Loucy (cell line): ENCODE data around the gene GCHFR.

Experiments used
- H2AFZ ChIP-seq: fragments of 200-600 bp; sonication (generic); 2 replicates; pipeline ENCODE4 v1.6.0; 2016; ENCODE audit warnings: antibody characterized with exemption, mild to moderate bottlenecking, low read length, moderate library complexity
- H3F3A ChIP-seq: fragments of 200-600 bp; 2 replicates; pipeline ENCODE4 v1.6.0; 2016; ENCODE audit warnings: antibody characterized with exemption, low read depth, mild to moderate bottlenecking
- H3K27me3 ChIP-seq: fragments of 200-600 bp; sonication (generic); 2 replicates; pipeline ENCODE4 v1.6.1; 2014; ENCODE audit warnings: low read length, mild to moderate bottlenecking; ENCODE audit not compliant: insufficient read depth, poor library complexity, severe bottlenecking
- H3K36me3 ChIP-seq: fragments of 200-600 bp; sonication (generic); 2 replicates; pipeline ENCODE4 v1.6.1; 2016; ENCODE audit warnings: low read length; ENCODE audit not compliant: insufficient read depth
- H3K4me1 ChIP-seq: fragments of 200-600 bp; sonication (generic); 2 replicates; pipeline ENCODE4 v1.5.1; 2014; ENCODE audit warnings: low read length, mild to moderate bottlenecking; ENCODE audit not compliant: insufficient read depth, poor library complexity, severe bottlenecking
- H3K4me2 ChIP-seq: fragments of 200-600 bp; sonication (generic); 2 replicates; pipeline ENCODE4 v1.6.0; 2014; ENCODE audit warnings: antibody characterized with exemption, low read length, low read depth, mild to moderate bottlenecking; ENCODE audit not compliant: poor library complexity, severe bottlenecking
- H3K4me3 ChIP-seq: fragments of 200-600 bp; sonication (generic); 2 replicates; pipeline ENCODE4 v1.5.1; 2014; ENCODE audit warnings: low read length, mild to moderate bottlenecking, mixed read lengths; ENCODE audit not compliant: poor library complexity, severe bottlenecking
- H3K79me2 ChIP-seq: fragments of 200-600 bp; sonication (generic); 2 replicates; pipeline ENCODE4 v1.6.1; 2014; ENCODE audit warnings: low read length; ENCODE audit not compliant: insufficient read depth
- H3K9ac ChIP-seq: fragments of 200-600 bp; sonication (generic); 2 replicates; pipeline ENCODE4 v1.6.0; 2014; ENCODE audit warnings: mild to moderate bottlenecking, low read depth, low read length, moderate library complexity; ENCODE audit not compliant: poor library complexity, severe bottlenecking
- H3K9me2 ChIP-seq: fragments of 200-600 bp; sonication (generic); replicated peaks from 2 replicates; pipeline ENCODE4 v1.6.1; 2016; ENCODE audit warnings: low read depth, low read length, mixed read lengths
- H3K9me3 ChIP-seq: fragments of 200-600 bp; sonication (generic); 2 replicates; pipeline ENCODE4 v1.6.1; 2014; ENCODE audit warnings: mild to moderate bottlenecking, antibody characterized with exemption, low read length, low read depth; ENCODE audit not compliant: insufficient read depth
- H4K20me1 ChIP-seq: fragments of 200-600 bp; sonication (generic); 2 replicates; pipeline ENCODE4 v1.6.0; 2014; ENCODE audit warnings: antibody characterized with exemption, low read length, mild to moderate bottlenecking; ENCODE audit not compliant: insufficient read depth, poor library complexity, severe bottlenecking
- EZH2phosphoT487 ChIP-seq: fragments of 200-600 bp; IDR thresholded peaks from 2 replicates; pipeline ENCODE4 v1.6.1; 2018; ENCODE audit warnings: antibody characterized with exemption, mild to moderate bottlenecking, moderate library complexity, borderline replicate concordance
- TF ChIP-seq, protein P1 (sequence below): fragments of 200-600 bp; sonication (generic); conservative IDR thresholded peaks from 2 replicates; pipeline ENCODE4 v1.5.1; 2014; ENCODE audit warnings: mild to moderate bottlenecking, antibody characterized with exemption, low read length

Gene GCHFR

DNA sequence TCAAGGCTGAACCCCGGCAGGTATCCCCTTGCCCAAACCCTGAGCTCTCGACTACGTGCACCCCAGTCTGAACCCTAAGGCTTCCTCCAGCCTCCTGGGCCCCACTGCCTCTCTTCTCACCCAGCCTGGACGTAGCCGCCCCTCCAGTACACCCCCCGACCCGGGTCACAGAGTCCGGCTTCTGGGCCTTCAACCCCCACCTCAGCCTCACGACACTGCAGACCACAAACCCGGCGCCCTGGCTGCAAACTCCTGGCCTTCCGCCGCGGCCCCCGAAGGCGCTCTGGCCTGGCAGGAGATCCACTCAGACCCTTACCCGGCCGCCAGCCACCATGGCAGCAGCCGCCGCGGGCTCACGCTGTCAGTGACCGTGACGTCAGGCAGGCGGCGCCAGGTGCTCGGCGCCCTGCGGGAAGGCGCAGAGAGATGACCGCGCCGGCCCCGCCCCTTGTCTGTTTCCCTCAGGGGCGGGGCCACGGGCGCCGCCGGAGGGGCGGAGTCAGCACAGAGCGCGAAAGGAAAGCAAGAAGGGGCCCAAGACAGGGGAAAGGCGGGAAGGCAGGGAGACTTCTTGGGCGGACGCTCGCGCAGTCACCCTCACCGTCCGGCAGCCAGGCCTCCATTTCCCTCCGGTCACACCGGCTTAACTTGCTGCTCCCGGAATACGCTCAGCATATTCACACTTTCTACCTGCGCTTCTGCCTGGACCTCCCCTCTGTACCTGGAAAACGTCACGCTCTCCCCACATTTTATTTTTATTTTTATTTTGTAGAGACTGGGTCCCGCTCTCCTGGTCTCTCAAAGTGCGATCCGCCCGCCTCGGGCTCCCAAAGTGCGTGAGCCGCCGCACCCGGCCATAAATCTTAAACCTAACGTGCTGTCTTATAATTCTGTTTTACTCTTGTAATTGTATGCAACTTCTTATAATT, 8.7 kb upstream of the GCHFR start, which contains the start of gene RMDN3:
RMDN3 (minus strand) TSS at position 372 of the 929 bp plus-strand sequence. CDS start 471 bp downstream, outside the sequence.
- Histone ChIP-seq H2AFZ (peak within 1 kb of the TSS; percentile 91), H3K4me1 (peaks cover 36% of the 10 kb centered on the region)
- TF ChIP-seq EZH2phosphoT487, result no peak
- TF ChIP-seq, protein P1, sequence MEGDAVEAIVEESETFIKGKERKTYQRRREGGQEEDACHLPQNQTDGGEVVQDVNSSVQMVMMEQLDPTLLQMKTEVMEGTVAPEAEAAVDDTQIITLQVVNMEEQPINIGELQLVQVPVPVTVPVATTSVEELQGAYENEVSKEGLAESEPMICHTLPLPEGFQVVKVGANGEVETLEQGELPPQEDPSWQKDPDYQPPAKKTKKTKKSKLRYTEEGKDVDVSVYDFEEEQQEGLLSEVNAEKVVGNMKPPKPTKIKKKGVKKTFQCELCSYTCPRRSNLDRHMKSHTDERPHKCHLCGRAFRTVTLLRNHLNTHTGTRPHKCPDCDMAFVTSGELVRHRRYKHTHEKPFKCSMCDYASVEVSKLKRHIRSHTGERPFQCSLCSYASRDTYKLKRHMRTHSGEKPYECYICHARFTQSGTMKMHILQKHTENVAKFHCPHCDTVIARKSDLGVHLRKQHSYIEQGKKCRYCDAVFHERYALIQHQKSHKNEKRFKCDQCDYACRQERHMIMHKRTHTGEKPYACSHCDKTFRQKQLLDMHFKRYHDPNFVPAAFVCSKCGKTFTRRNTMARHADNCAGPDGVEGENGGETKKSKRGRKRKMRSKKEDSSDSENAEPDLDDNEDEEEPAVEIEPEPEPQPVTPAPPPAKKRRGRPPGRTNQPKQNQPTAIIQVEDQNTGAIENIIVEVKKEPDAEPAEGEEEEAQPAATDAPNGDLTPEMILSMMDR, result no peak

DNA sequence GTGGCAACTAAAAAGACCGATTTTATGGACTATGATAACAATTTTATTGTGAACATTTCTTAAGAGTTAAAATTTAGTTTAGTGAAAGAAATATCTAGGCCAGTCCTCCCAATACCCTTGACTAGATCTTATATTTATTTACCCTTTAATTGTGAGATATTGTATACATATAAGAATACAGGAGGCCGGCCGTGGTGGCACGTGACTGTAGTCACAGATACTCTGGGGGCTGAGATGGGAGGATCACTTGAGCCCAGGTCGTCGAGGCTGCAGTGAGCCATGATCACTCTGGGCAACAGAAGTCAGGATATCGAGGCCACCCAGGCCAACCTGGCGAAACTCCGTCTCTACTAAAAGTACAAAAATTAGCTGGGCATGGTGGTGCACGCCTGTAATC, 8.1 kb upstream of the GCHFR start:
- Histone ChIP-seq H3K9me2 (no peaks in the 10 kb centered on the region), H3K27me3 (no peaks in the 10 kb centered on the region), H4K20me1 (peaks cover 3% of the 10 kb centered on the region), H3K79me2 (peaks cover 36% of the 10 kb centered on the region), H3K4me2 (peak overlapping the region; percentile 79), H2AFZ (peak overlapping the region; percentile 70), H3K9ac (peak overlapping the region; percentile 96), H3K4me3 (peak overlapping the region; percentile 98), H3K36me3 (peaks cover 5% of the 10 kb centered on the region; the same call in 1 of the 2 replicates), H3K9me3 (no peaks in the 10 kb centered on the region), H3F3A (peaks cover 6% of the 10 kb centered on the region; the same call in 1 of the 2 replicates), H3K4me1 (peaks cover 36% of the 10 kb centered on the region)
- no peak for TF ChIP-seq EZH2phosphoT487
- TF ChIP-seq, protein P1, result no peak

More for the DNA sequence above, 8.7 kb upstream of the GCHFR start, which contains the start of gene RMDN3:
- H3K79me2 ChIP-seq, result peaks cover 36% of the 10 kb centered on the region
- no peaks in the 10 kb centered on the region for H3K9me2 ChIP-seq
- no peaks in the 10 kb centered on the region for H3K9me3 ChIP-seq
- H4K20me1 ChIP-seq, result peaks cover 3% of the 10 kb centered on the region
- H3F3A ChIP-seq, result peaks cover 3% of the 10 kb centered on the region; the same call in 1 of the 2 replicates
- peak within 1 kb of the TSS; percentile 98 for H3K4me3 ChIP-seq
- peak within 1 kb of the TSS; percentile 96 for H3K9ac ChIP-seq
- H3K27me3 ChIP-seq, result no peaks in the 10 kb centered on the region
- H3K4me2 ChIP-seq, result peak within 1 kb of the TSS; percentile 92
- H3K36me3 ChIP-seq, result peaks cover 5% of the 10 kb centered on the region; the same call in 1 of the 2 replicates

DNA sequence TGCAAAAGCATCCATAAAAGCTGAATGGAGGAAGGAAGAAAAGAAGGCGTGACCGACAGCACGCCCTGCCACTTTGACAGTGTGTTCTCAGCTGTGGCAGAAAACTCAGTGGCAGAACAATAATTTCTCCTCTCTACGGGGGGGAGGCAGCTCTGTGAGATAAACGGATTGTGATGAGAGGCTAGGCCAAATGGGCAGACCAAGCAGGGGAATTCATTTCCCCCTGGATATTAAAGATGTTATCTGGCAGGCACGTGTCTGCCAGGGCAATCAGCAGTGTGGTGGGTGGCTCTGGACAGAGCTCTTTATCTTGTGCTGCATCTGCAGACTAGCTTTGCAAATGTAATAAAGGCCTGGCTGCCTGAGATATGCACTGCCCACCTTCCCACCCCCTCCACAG, 6.9 kb upstream of the GCHFR start:
- H3K36me3 ChIP-seq, result no peaks in the 10 kb centered on the region
- H2AFZ ChIP-seq, result no peak overlapping the region
- no peaks in the 10 kb centered on the region for H3K9me3 ChIP-seq
- TF ChIP-seq, protein P1, result no peak
- no peak for TF ChIP-seq EZH2phosphoT487
- no peaks in the 10 kb centered on the region for H3K27me3 ChIP-seq
- H4K20me1 ChIP-seq, result peaks cover 3% of the 10 kb centered on the region
- H3K4me2 ChIP-seq, result peak overlapping the region; percentile 69
- peaks cover 36% of the 10 kb centered on the region for H3K4me1 ChIP-seq
- peaks cover 29% of the 10 kb centered on the region for H3K79me2 ChIP-seq
- peak overlapping the region; percentile 56 for H3K9ac ChIP-seq
- H3F3A ChIP-seq, result peaks cover 6% of the 10 kb centered on the region; the same call in 1 of the 2 replicates
- H3K9me2 ChIP-seq, result no peaks in the 10 kb centered on the region
- peak overlapping the region; percentile 19 for H3K4me3 ChIP-seq
